ENCODE data around the gene LGALS14.
"Not testable (repeated sequence)": the region's sequence is repeated elsewhere in the genome, so short reads cannot be mapped to it uniquely, and the experiment has no call there.

The LGALS14 gene

DNA sequence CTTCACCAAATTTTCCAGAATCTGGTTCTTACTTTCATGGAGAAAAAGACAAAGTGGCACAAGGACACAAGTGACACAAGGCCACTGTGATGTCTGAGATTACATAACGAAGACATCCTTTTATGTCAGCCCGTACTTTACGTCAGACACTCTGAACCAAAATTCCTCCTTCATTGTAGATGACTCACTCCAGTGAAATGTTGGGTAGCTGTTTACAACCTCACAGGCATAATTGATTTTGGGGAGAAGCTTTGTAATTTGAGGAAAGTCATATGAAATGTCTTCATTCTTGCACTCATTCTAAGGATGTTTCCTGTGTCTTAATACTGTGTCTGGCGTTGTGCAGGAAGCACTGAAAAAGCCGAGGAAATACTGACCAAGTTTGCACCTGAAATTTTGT, 20.0 kb upstream of the LGALS14 start:
- no peaks in the 10 kb centered on the region for H3K9me3 ChIP-seq (replicated peaks in 1 of 2; ENCODE audit: control insufficient read depth in 2 of 2, insufficient read depth in 1 of 2, low read depth in 1 of 2, low read length in 2 of 2)
- H3K14ac ChIP-seq (ENCODE audit: low read length), result no peak overlapping the region
- H4K91ac ChIP-seq (ENCODE audit: low read depth, low read length, poor library complexity), result no peak overlapping the region
- no peak for DNase-seq (ENCODE audit: low spot score)
- WGBS, 2 donors (ENCODE audit: extremely low coverage in 2 of 2, insufficient read length in 2 of 2, insufficient replicate concordance in 1 of 2), result no CpG with 5 or more reads among the region's 5 CpGs
- H3K27ac ChIP-seq (replicated peaks; ENCODE audit: low read length), result no peak overlapping the region
- H4K8ac ChIP-seq (ENCODE audit: low read depth, low read length), result no peak overlapping the region
- no peak overlapping the region for H3K23ac ChIP-seq (ENCODE audit: low read depth, low read length, poor library complexity)
- no peak overlapping the region for H2AFZ ChIP-seq (ENCODE audit: low read length)
- no peak overlapping the region for H2AK5ac ChIP-seq (ENCODE audit: low read depth, low read length)
- H3K4me3 ChIP-seq (ENCODE audit: low read length in 2 of 2), result no peak overlapping the region
- H2BK120ac ChIP-seq (ENCODE audit: low read depth, low read length), result no peak overlapping the region
- H2BK5ac ChIP-seq (ENCODE audit: low read length), result no peak overlapping the region
- H2BK12ac ChIP-seq (ENCODE audit: low read length), result no peak overlapping the region
- H2BK15ac ChIP-seq (ENCODE audit: low read length), result no peak overlapping the region
- no peak overlapping the region for H3K18ac ChIP-seq (ENCODE audit: low read length)
- H3K27me3 ChIP-seq (ENCODE audit: control insufficient read depth in 3 of 3, insufficient read depth in 3 of 3, low read depth in 1 of 3, low read length in 3 of 3), result peaks cover 0 to 10% (median 0%) of the 10 kb centered on the region in 3 experiments
- H3K4me1 ChIP-seq (ENCODE audit: control insufficient read depth in 2 of 2, insufficient read depth in 1 of 2, low read depth in 1 of 2, low read length in 2 of 2), result no peaks in the 10 kb centered on the region
- H3K79me1 ChIP-seq (ENCODE audit: low read depth, low read length), result no peaks in the 10 kb centered on the region
- H3K9ac ChIP-seq (ENCODE audit: low read depth, low read length, poor library complexity), result no peak overlapping the region
- H3K36me3 ChIP-seq (replicated peaks in 1 of 2; ENCODE audit: control insufficient read depth in 2 of 2, insufficient read depth in 2 of 2, low read length in 2 of 2), result no peaks in the 10 kb centered on the region
- no peak overlapping the region for H3K4me2 ChIP-seq (ENCODE audit: insufficient read depth, low read length, poor library complexity, severe bottlenecking)
- H3K4ac ChIP-seq (ENCODE audit: low read length), result no peak overlapping the region

DNA sequence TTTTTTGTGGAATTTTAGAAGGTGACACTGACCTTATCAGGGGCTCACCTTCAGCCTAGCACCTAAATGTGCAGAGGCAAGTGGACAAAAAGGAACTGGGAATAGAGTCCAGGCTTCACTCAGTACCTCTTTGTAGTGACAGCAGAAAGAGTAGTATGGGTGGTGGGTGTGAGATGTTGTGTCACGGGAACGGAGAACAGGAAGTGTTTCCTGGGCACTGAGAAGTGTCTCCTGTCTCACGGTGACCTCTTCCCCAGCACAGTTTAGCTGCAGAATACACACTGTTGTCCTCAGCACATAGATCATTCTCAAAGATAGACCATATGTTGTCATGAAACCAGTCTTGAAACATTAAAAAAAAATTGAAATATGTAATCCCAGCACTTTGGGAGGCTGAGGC, 17.5 kb upstream of the LGALS14 start:
- Histone ChIP-seq H2BK120ac (ENCODE audit: low read depth, low read length) (no peak overlapping the region), H2AFZ (ENCODE audit: low read length) (no peak overlapping the region), H3K4me3 (ENCODE audit: low read length in 2 of 2) (peak overlapping the region in 1 of 2 donors; percentile 22), H3K14ac (ENCODE audit: low read length) (no peak overlapping the region), H2AK5ac (ENCODE audit: low read depth, low read length) (no peak overlapping the region), H3K4me2 (ENCODE audit: insufficient read depth, low read length, poor library complexity, severe bottlenecking) (no peak overlapping the region), H4K8ac (ENCODE audit: low read depth, low read length) (no peak overlapping the region), H3K79me1 (ENCODE audit: low read depth, low read length) (no peaks in the 10 kb centered on the region), H4K91ac (ENCODE audit: low read depth, low read length, poor library complexity) (no peak overlapping the region), H3K9ac (ENCODE audit: low read depth, low read length, poor library complexity) (no peak overlapping the region), H2BK15ac (ENCODE audit: low read length) (no peak overlapping the region), H3K4me1 (ENCODE audit: control insufficient read depth in 2 of 2, insufficient read depth in 1 of 2, low read depth in 1 of 2, low read length in 2 of 2) (no peaks in the 10 kb centered on the region), H3K4ac (ENCODE audit: low read length) (no peak overlapping the region), H3K27ac (replicated peaks; ENCODE audit: low read length) (no peak overlapping the region), H3K23ac (ENCODE audit: low read depth, low read length, poor library complexity) (no peak overlapping the region), H2BK5ac (ENCODE audit: low read length) (no peak overlapping the region), H3K27me3 (ENCODE audit: control insufficient read depth in 3 of 3, insufficient read depth in 3 of 3, low read depth in 1 of 3, low read length in 3 of 3) (peaks cover 0 to 14% (median 0%) of the 10 kb centered on the region in 3 experiments), H3K36me3 (replicated peaks in 1 of 2; ENCODE audit: control insufficient read depth in 2 of 2, insufficient read depth in 2 of 2, low read length in 2 of 2) (no peaks in the 10 kb centered on the region), H3K9me3 (replicated peaks in 1 of 2; ENCODE audit: control insufficient read depth in 2 of 2, insufficient read depth in 1 of 2, low read depth in 1 of 2, low read length in 2 of 2) (no peaks in the 10 kb centered on the region), H2BK12ac (ENCODE audit: low read length) (no peak overlapping the region), H3K18ac (ENCODE audit: low read length) (no peak overlapping the region)
- no CpG with 5 or more reads among the region's 3 CpGs for WGBS, 2 donors (ENCODE audit: extremely low coverage in 2 of 2, insufficient read length in 2 of 2, insufficient replicate concordance in 1 of 2)
- no peak for DNase-seq (ENCODE audit: low spot score)

DNA sequence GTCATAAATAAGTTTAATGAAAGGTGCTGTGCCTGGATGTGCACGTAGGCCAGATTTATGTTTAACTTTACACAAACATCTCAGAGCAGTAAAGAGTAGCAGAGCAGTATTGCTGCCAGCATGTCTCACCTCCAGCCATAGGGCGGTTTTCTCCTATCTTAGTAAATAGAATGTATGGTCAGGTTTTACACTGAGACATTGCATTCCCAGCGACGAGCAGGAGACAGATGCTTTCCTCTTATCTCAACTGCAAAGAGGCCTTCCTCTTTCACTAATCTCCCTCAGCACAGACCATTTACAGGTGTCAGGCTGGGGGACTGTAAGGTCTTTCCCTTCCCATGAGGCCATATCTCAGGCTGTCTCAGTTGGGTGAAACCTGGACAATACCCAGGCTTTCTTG, 15.6 kb upstream of the LGALS14 start:
- not testable (repeated sequence) for H4K91ac ChIP-seq (ENCODE audit: low read depth, low read length, poor library complexity); H3K4me3 ChIP-seq (ENCODE audit: low read length in 2 of 2); H2BK120ac ChIP-seq (ENCODE audit: low read depth, low read length); H3K9me3 ChIP-seq (replicated peaks in 1 of 2; ENCODE audit: control insufficient read depth in 2 of 2, insufficient read depth in 1 of 2, low read depth in 1 of 2, low read length in 2 of 2); H2BK12ac ChIP-seq (ENCODE audit: low read length); H3K4ac ChIP-seq (ENCODE audit: low read length); H3K36me3 ChIP-seq (replicated peaks in 1 of 2; ENCODE audit: control insufficient read depth in 2 of 2, insufficient read depth in 2 of 2, low read length in 2 of 2); H2AK5ac ChIP-seq (ENCODE audit: low read depth, low read length); H2BK5ac ChIP-seq (ENCODE audit: low read length); H3K9ac ChIP-seq (ENCODE audit: low read depth, low read length, poor library complexity); H2AFZ ChIP-seq (ENCODE audit: low read length); DNase-seq (ENCODE audit: low spot score); H4K8ac ChIP-seq (ENCODE audit: low read depth, low read length); H3K79me1 ChIP-seq (ENCODE audit: low read depth, low read length); H3K4me1 ChIP-seq (ENCODE audit: control insufficient read depth in 2 of 2, insufficient read depth in 1 of 2, low read depth in 1 of 2, low read length in 2 of 2); H3K23ac ChIP-seq (ENCODE audit: low read depth, low read length, poor library complexity); H3K27ac ChIP-seq (replicated peaks; ENCODE audit: low read length); H2BK15ac ChIP-seq (ENCODE audit: low read length); H3K4me2 ChIP-seq (ENCODE audit: insufficient read depth, low read length, poor library complexity, severe bottlenecking); H3K18ac ChIP-seq (ENCODE audit: low read length); H3K14ac ChIP-seq (ENCODE audit: low read length)
- H3K27me3 ChIP-seq (ENCODE audit: control insufficient read depth in 3 of 3, insufficient read depth in 3 of 3, low read depth in 1 of 3, low read length in 3 of 3), result peaks cover 0 to 19% (median 0%) of the 10 kb centered on the region in 3 experiments
- WGBS, 2 donors (ENCODE audit: extremely low coverage in 2 of 2, insufficient read length in 2 of 2, insufficient replicate concordance in 1 of 2), result no CpG with 5 or more reads among the region's 4 CpGs

DNA sequence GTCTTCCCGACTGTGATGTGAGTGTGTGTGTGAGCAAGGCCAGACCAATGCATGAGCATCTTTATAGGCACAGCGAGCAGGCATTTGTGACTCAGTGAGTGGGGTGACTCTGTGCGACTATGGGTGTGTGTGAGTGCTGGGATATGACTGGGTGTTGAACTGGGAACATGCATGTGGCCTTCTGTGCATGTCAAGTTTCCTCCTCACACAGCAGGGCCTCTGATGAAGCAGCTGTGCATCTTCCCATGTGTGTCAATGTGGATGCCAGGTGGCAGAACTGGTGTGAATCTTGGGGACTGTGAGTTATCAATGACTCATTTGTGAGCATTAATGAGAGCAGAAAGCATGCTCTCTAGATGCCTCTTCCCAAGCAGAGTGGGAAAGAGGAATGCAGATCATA, 12.1 kb upstream of the LGALS14 start:
- H3K79me1 ChIP-seq (ENCODE audit: low read depth, low read length), result no peaks in the 10 kb centered on the region
- no peak overlapping the region for H3K14ac ChIP-seq (ENCODE audit: low read length)
- H3K9ac ChIP-seq (ENCODE audit: low read depth, low read length, poor library complexity), result no peak overlapping the region
- H2BK12ac ChIP-seq (ENCODE audit: low read length), result no peak overlapping the region
- no peak overlapping the region for H4K8ac ChIP-seq (ENCODE audit: low read depth, low read length)
- H3K4me3 ChIP-seq (ENCODE audit: low read length in 2 of 2), result no peak overlapping the region
- no peak overlapping the region for H3K27ac ChIP-seq (replicated peaks; ENCODE audit: low read length)
- no peak overlapping the region for H2BK5ac ChIP-seq (ENCODE audit: low read length)
- no CpG with 5 or more reads among the region's 3 CpGs for WGBS, 2 donors (ENCODE audit: extremely low coverage in 2 of 2, insufficient read length in 2 of 2, insufficient replicate concordance in 1 of 2)
- H2AFZ ChIP-seq (ENCODE audit: low read length), result no peak overlapping the region
- H4K91ac ChIP-seq (ENCODE audit: low read depth, low read length, poor library complexity), result no peak overlapping the region
- no peak overlapping the region for H3K4me2 ChIP-seq (ENCODE audit: insufficient read depth, low read length, poor library complexity, severe bottlenecking)
- no peak overlapping the region for H3K23ac ChIP-seq (ENCODE audit: low read depth, low read length, poor library complexity)
- no peak overlapping the region for H2BK120ac ChIP-seq (ENCODE audit: low read depth, low read length)
- H3K9me3 ChIP-seq (replicated peaks in 1 of 2; ENCODE audit: control insufficient read depth in 2 of 2, insufficient read depth in 1 of 2, low read depth in 1 of 2, low read length in 2 of 2), result no peaks in the 10 kb centered on the region
- H3K4me1 ChIP-seq (ENCODE audit: control insufficient read depth in 2 of 2, insufficient read depth in 1 of 2, low read depth in 1 of 2, low read length in 2 of 2), result peaks cover 0 to 2% of the 10 kb centered on the region in 2 donors
- peaks cover 0 to 19% (median 0%) of the 10 kb centered on the region in 3 experiments for H3K27me3 ChIP-seq (ENCODE audit: control insufficient read depth in 3 of 3, insufficient read depth in 3 of 3, low read depth in 1 of 3, low read length in 3 of 3)
- H2BK15ac ChIP-seq (ENCODE audit: low read length), result no peak overlapping the region
- H3K18ac ChIP-seq (ENCODE audit: low read length), result no peak overlapping the region
- H3K4ac ChIP-seq (ENCODE audit: low read length), result no peak overlapping the region
- no peaks in the 10 kb centered on the region for H3K36me3 ChIP-seq (replicated peaks in 1 of 2; ENCODE audit: control insufficient read depth in 2 of 2, insufficient read depth in 2 of 2, low read length in 2 of 2)
- H2AK5ac ChIP-seq (ENCODE audit: low read depth, low read length), result no peak overlapping the region
- DNase-seq (ENCODE audit: low spot score), result no peak

All from neuronal stem cell (in vitro differentiated cells).